Measurements from ENCODE around the gene NIFK.
A peak's percentile ranks its signal among the peaks of the same experiment; 100 is the strongest.
"Not testable (repeated sequence)": the region's sequence is repeated elsewhere in the genome, so short reads cannot be mapped to it uniquely, and the experiment has no call there.

The NIFK gene

GRCh38 chr2:121731366-121731765 is 5.3 kb downstream of the NIFK start:
- DNase-seq = no peak

DNA sequence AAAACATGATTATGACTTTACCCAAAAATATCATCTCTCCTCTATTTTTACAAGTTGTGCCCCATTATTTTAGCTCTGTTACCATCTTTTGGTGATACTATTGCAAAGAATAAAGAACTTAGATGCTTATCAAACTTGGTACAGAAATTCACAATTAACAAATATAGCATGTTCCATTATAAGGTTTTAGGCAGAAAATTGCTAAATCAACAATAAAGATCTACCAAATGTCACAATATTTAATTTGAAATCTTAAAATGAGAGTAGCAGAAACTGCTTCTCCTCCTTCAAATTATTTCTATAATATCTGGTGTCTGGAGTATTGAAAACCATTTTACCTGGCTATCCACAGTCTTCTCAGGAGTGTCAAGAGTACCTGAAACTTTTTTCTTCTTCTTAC is 8.7 kb downstream of the NIFK start:
- no peak for DNase-seq

DNA sequence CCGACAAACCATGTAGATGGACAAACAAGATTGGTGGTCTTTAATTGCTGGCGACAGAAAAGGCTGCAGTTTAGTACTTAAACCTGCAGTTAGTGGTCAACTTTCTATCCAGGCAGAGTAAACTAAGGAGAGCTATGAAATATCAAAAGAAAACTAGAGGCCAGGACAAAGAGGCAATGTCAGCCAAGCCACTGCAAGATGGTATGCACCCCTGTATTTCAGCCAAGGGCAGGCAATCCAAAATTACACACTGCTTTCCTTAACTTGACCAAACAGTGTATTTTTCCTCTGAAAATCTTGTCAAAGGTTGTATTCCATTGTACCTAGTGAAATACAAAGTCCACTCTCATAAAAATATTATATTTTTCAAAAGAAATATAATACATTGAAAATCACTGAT is 9.3 kb downstream of the NIFK start:
- DNase-seq = no peak

DNA sequence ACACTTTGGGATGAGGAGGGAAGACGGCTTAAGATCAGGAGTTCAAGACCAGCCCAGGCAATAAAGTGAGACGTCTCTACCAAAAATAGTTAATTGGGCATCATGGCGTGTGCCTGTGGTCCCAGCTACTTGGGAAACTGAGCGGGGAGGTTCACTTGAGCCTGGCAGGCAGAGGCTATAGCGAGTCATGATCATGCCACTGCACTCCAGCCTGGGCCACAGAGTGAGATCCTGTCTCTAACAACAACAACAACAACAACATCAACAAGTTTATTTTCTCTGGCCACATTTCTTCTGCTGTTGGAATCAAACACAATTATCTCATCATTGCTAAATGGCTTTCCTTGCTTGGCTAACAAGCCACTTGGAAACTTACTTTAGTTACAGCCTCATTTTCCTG is 13.4 kb downstream of the NIFK start:
- no peak for DNase-seq

DNA sequence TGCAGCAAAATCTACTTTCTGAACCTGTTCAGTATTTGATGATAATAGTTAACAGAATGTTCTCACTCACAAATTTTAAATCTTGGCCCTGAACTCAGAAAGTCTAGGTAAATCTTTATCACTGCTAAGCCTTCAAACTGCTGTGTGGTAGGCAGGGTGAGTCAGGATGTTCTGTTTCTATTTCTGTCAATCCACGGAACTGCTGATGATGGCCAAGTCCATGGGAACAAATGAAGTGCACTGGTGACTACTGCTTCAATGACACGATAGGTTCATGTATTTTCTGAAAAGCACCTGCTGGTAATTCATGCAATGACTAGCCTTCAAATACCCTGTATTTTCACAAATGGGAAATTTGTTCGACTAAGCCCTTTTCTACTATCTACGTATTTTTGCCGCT is 14.2 kb downstream of the NIFK start:
- peak; percentile 17 for DNase-seq

DNA sequence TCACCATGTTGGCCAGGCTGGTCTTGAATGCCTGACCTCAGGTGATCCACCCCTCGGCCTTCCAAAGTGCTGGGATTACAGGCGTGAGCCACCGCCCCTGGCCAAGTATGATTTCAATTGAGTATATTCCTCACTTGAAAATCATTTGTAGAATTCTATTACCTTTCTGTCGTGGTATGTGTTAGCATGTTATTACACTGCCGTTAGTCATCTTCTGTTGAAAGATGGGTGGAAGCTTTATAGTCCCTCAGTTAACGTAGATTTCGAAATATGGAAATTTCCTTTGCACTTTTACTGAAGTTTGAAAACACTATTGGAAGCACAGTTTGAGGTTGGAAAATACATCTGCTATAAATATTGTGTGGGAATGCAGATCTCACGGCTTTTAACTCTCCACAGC is 14.7 kb downstream of the NIFK start:
- DNase-seq = peak; percentile 9

GRCh38 chr2:121717529-121717928 is 19.1 kb downstream of the NIFK start:
- no peak for DNase-seq

DNA sequence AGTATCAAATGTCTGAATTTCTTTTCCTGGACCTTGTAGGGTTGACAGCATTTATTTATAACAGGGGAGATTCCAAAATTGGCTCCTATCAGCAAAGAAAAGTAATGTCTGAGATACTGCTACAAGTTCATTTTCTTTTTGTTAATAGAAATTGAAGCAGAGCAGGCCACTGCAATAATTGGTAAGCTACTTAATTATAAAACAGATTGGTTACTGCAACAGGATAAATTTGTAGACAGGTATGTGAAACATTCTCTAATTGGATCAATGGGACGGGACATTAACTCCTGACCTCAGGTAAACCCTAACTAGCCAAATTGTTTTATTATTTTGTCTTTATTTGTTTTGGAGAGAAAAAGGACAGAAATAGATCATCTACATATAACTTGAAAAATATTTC is 20.5 kb downstream of the NIFK start:
- DNase-seq = no peak

GRCh38 chr2:121711481-121711880 is 25.2 kb downstream of the NIFK start:
- DNase-seq = not testable (repeated sequence)

DNA sequence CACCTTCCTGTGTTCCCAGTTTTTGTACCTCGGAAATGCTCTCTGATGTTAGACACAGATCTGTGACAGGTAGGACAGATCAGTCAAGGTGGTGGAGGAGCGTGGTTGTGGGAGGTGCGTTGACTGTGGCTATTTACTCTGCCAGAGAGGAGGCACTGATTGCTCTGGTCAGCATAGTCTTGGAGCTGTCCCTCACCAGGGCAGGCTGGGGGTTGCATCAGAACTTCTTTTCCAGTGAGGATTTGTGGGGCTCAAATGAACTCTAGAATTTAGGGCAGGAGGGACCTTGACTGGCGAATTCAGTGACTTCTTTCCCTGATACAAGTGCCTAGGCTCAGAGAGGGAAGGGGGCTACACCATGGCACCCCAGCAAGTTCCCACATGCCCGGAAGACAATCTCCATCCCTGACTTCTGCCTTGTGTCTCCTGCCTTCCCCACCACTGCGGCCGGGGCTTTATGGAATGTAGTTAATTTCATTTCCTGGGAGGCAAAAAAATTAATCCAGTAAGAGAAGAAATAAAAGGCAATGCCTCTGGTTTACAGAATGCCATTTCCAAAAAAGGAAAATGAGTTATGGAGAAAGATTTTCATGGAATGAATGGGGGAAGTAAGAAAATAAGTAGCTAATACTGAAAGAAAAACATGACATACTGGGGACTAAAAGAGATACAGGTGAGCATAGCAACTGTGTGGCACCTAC is 26.1 kb downstream of the NIFK start:
- no peak for DNase-seq

DNA sequence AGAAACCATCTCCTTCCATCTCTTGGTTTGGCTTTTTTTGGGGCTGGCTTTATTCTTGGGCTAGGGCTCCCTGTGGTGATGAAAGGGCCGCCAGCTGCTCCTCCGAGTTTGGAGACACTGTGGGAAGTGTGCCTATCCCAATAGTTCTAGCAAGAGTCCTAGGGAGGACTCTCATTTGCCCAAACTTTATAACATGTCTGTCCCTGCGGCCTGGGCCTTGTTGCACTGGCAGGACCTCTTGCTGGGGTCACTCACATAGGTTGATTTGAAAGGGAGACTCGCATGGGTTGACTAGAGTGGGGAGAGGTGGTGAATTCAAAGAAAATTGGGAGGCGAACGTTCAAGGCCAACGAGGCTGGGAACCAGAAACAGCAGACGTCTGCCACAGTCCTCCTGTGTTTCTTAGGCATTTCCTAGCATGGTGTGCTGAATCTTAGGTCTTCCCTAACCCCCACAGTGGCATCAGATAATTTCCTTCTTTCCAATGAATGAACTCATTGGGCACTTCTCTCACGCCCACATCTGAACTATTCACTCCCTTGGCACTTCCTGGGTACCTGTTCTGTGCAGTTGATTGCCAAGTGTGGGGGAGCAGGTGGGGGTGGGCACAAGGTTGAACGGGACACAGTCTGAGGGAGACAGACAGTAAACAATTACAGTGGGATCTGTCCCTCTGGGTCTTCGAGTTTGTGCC is 26.8 kb downstream of the NIFK start:
- DNase-seq = no peak

DNA sequence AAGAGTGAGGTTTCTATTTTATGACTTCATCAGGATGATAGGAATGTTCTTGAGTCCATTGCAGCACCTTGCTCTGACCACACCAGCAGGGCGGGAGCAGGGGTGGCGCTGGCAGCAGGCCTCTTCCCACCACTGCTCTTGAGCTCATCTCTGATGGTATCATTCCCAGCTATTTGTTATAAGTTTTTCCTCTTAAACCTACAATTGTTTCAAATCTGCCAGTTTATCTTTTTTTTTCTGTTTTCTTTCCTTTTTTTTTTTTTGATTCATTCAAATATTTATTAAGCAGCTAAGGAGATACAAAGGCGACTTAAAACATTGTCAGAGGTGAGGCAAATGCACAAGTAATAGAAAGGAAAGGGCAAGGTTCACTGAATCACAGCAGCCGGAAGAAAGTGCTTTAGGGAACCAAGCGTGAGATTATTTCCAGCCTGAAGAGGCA is 28.7 kb downstream of the NIFK start:
- no peak for DNase-seq

GRCh38 chr2:121707344-121707919 is 29.2 kb downstream of the NIFK start:
- no peak for DNase-seq

DNA sequence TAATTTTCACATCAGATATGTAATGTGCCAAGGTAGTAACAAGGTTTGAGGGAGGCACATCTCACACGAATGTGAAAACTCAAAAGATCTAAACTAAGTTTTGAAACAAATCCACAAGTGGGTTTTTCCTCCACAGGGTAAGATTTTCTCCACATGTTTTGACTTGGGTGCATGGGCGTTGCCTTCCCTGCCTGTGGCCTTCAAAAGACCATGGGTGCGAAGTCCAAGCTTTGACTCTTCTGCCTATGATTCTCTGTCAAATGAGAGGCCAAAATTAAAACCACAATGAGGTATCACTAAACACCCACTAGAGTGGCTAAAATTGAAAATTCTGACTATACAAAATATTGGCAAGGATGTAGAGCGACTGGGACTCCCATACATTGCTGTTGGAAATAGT is 30.7 kb downstream of the NIFK start:
- DNase-seq = no peak

DNA sequence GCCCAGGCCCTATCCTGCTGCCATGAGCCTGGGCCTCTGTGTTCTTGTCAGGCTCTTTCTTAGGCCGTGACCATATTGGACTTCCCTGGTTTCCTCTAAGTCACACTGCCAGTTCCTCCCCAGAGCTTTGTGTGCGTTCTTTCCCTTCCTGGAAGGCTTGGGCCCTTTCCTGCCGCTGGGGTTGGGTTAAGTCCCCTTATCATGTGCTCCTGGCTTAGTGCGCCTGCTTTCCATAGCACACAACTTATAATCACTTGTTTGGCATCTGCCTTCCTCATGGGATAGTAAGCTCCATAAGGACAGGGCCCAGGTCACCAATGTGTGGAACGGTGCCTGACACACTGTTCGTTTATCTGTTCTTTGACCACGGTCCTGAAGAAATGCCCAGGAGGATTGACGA is 31.3 kb downstream of the NIFK start:
- no peak for DNase-seq

GRCh38 chr2:121701761-121702160 is 34.9 kb downstream of the NIFK start:
- not testable (repeated sequence) for DNase-seq

DNA sequence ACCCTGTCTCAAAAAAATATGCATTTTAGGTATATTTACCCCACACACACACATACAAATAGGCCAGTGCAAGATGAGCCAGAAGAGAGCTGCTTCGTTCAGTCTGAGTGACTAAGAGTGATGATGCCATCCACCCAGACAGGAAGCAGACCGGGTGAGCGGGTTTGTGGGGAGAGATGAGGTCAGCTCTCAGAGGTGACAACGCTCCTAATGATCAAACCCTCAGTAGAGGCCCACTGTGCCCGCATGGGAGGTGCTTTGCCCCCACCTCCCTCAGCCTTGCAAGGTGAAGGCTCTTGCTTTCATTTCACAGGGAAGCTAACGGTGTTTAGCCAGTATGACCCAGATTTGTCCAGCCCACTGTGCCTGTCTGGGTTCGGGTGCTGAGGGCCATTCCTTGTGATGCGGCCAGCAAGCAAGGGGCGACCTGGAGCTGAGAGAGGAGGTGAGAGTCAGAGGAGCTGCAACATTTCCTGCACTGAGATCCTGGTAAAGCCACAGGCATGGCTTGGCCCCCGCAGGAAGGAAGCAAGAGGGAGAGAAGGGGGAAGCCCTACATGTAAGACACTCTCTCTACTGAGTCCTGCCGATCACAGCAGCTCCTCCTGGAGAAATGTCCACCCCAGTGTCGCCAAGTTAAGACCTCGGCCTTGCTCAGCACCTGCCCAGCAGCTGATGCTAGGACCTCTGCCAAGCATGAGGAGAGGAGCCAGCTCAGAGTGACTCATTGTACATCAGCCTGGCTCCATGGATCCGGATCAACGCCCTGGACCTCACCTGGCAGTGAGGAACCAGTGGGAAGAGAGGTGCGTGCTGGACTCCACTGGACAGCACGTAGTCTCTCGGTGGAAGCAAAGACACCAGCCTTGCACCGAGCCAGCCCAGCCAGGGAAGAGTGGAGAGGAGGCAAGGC is 37.0 kb downstream of the NIFK start:
- peak; percentile 87 for DNase-seq

- no peak for DNase-seq
Observed at GRCh38 chr2:121698318-121698930, 38.3 kb downstream of the NIFK start.

DNA sequence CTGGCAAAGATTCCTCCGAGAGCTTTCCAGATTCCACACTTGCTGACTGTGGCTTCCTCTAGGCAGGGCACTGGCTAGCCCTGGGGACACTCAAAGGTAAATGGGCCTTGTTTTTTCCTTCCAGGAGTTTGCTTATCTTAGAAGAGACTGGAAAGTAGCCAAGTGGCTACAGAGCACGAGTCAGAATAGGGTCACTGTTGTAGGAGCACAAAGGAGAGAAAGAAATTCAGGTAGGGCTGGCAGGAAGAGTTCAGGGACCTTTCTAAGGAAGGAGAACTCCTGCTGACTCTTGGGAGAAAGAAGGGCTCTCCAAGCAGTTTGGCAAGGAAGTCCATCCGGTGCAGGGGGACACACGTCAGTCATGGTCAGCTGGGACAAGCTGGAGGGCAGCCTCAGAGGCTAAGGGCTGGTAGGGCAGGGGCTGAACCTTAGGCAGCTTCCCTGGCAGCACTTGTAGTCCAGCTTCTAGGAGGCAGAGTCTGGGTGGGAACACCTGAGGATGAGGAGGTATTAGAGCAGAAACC is 39.5 kb downstream of the NIFK start:
- DNase-seq = no peak

DNA sequence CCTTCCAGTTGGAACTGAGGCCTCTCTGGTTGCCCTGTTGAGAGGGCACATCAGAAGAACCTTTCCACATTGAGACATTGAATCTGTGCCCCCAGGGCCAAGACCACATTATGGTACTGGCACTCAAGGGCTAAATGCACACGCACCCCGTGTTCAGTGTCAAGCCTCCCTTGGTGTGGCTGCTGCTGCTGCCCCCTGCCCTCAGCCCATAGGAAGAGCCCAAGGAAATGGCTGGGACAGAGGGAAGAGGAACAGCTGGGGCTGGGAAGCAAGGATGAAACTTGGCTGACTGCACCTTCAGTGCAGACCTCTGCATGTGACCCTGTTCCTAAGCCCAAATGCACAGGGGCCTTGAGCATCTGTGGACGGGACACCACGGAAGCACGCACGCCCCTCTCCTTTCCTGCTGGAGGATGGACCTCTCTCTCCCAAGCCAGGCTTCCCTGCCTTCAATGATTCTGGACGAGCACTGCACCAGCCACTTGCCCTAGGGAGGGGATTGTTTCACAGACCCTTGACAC is 40.2 kb downstream of the NIFK start:
- no peak for DNase-seq

GRCh38 chr2:121695171-121695451 is 41.6 kb downstream of the NIFK start:
- no peak for DNase-seq

DNA sequence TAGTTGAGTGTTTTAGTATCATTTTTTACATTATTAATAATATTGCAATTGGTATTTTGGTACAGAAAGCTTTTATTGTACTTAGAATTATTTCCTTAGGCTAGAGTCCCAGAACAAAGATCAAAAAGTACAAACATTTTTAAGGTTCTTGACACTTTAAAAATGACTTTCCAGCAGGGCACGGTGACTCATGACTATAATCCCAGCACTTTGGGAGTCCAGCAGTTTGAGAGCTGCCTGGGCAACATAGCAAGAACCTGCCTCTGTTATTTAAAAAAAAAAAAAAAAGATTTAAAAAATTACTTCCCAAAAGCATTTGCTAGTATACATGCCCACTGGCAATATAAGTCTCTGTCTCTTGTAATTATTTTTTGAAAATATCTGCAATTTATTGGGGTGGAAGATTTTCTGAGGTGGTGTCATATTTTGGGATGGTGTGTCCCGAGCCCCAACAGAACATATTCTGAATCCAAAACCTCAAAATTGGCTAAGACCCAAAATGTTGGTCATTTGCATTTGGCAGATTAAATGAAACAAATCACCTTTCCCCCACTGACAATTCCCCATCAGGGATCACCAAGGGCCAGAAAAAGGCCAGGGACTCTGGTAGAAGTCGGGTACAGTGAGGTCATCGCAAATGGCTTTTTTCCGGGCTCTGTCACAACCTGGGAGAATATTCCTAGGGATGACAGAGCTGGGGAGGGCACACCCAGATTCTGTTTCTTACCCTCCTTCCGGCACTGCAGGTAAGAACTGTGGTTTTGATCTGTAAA is 42.1 kb downstream of the NIFK start:
- no peak for DNase-seq
